Immature natural killer cell (primary cell): ENCODE results near the gene HCAR3. TPM values are rescaled to one million over a fixed set of nuclear protein-coding genes. Genes with fewer than 3 reads are reported as not detected.

Experiments used
- DNase-seq, 3 donors: peaks; one replicate each; pipeline ENCODE4 v3.0.0; 2022; ENCODE audit warnings: mixed read lengths in 1 of 3
- H3K27ac Mint-ChIP-seq, 6 donors: one replicate each; pipeline ENCODE4 v1.8.0; 2020; ENCODE audit warnings: mixed read lengths in 6 of 6, mild to moderate bottlenecking in 5 of 6, inconsistent platforms in 4 of 6, moderate library complexity in 3 of 6
- H3K27me3 Mint-ChIP-seq, 3 donors: one replicate each; pipeline ENCODE4 v1.8.0; 2020 to 2021; ENCODE audit warnings: low read depth in 3 of 3, mild to moderate bottlenecking in 3 of 3, mixed read lengths in 3 of 3, moderate library complexity in 3 of 3, inconsistent platforms in 1 of 3
- H3K36me3 Mint-ChIP-seq, 3 donors: one replicate each; pipeline ENCODE4 v1.8.0; 2020; ENCODE audit warnings: mixed read lengths in 3 of 3, inconsistent platforms in 2 of 3, mild to moderate bottlenecking in 2 of 3
- H3K4me1 Mint-ChIP-seq, 2 donors: one replicate each; pipeline ENCODE4 v1.8.0; 2020; ENCODE audit warnings: inconsistent platforms in 2 of 2, mild to moderate bottlenecking in 2 of 2, mixed read lengths in 2 of 2, moderate library complexity in 1 of 2
- H3K4me3 Mint-ChIP-seq, 5 donors: one replicate each; pipeline ENCODE4 v1.8.0; 2020; ENCODE audit warnings: mild to moderate bottlenecking in 5 of 5, mixed read lengths in 5 of 5, inconsistent platforms in 3 of 5, moderate library complexity in 3 of 5
- H3K9me3 Mint-ChIP-seq, 6 donors: one replicate each; pipeline ENCODE4 v1.8.0; 2020; ENCODE audit warnings: mild to moderate bottlenecking in 6 of 6, mixed read lengths in 6 of 6, inconsistent platforms in 4 of 6, moderate library complexity in 3 of 6
- polyA plus RNA-seq, 3 donors: library from polyadenylated mRNA; unstranded; fragments of 300-500 nt; fragmentation: Illumina TruSeq; gene quantifications; one replicate each; pipeline ENCODE4 v1.2.3, GENCODE V29; 2021

HCAR3 gene
- polyA plus RNA-seq, 3 donors from 2014 or later, result not detected

GRCh38 chr12:122672515-122672914 is 44.1 kb downstream of the HCAR3 start:
- no peaks in the 10 kb centered on the region for H3K9me3 Mint-ChIP-seq
- H3K4me3 Mint-ChIP-seq, result no peak overlapping the region
- peaks cover 0 to 4% (median 0%) of the 10 kb centered on the region in 3 donors for H3K36me3 Mint-ChIP-seq
- DNase-seq, result no peak
- H3K27ac Mint-ChIP-seq, result no peak overlapping the region
- peaks cover 0 to 9% (median 6%) of the 10 kb centered on the region in 3 donors for H3K27me3 Mint-ChIP-seq
- H3K4me1 Mint-ChIP-seq, result no peaks in the 10 kb centered on the region

- Mint-ChIP-seq H3K27me3 (peaks cover 0 to 3% (median 3%) of the 10 kb centered on the region in 3 donors), H3K9me3 (no peaks in the 10 kb centered on the region), H3K36me3 (peaks cover 0 to 4% (median 0%) of the 10 kb centered on the region in 3 donors), H3K4me3 (no peak overlapping the region), H3K4me1 (no peaks in the 10 kb centered on the region), H3K27ac (peak overlapping the region in 1 of 6 donors; percentile 44)
- DNase-seq, result no peak
These were observed 47.1 kb downstream of the HCAR3 start for GRCh38 chr12:122669397-122670070.

DNA sequence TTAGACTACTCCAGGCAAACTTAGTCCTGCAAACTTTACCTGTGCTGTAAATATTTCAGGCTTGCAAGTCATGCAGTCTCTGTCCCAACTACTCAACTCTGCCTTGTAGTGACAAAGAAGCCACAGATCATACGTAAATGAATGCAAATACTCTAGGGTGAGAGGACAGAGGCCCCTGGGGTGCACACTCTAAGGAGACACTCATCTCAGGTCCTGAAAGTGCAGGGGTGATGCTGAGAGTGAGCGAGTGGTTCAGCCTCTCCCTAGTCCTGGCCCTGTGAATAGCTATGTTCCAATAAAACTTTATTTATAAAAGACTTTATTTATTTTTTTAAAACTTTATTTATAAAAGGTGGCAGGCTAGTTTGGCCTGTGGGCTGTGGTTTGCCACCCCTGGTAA is 48.3 kb downstream of the HCAR3 start:
- Mint-ChIP-seq H3K27me3 (peaks cover 0 to 3% (median under 1%) of the 10 kb centered on the region in 3 donors), H3K4me1 (no peaks in the 10 kb centered on the region), H3K27ac (no peak overlapping the region), H3K9me3 (no peaks in the 10 kb centered on the region), H3K4me3 (no peak overlapping the region), H3K36me3 (peaks cover 0 to 4% (median 0%) of the 10 kb centered on the region in 3 donors)
- DNase-seq, result no peak

DNA sequence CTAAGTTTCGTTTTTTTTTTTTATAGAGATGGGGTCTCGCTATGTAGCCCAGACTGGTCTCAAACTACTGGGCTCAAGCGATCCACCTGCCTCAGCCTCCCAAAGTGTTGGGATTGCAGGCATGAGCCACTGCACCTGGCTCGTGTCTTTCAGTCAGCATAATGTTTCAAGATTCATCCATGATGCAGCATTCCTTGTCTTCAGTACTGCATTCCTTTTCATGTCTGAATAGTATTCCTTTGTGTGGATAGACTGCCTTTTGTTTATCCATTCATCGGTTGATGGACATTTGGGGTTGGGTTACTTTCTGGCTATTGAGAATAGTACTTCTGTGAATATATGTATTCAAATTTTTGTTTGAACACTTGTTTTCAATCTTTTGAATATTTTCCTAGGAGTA is 50.9 kb downstream of the HCAR3 start:
- H3K27ac Mint-ChIP-seq, result no peak overlapping the region

GRCh38 chr12:122665349-122665748 is 51.3 kb downstream of the HCAR3 start:
- DNase-seq, result no peak
- Mint-ChIP-seq H3K4me3 (no peak overlapping the region), H3K4me1 (no peaks in the 10 kb centered on the region), H3K27me3 (peaks cover 0 to 1% (median 0%) of the 10 kb centered on the region in 3 donors), H3K36me3 (peaks cover 0 to 4% (median 0%) of the 10 kb centered on the region in 3 donors), H3K27ac (no peak overlapping the region), H3K9me3 (no peaks in the 10 kb centered on the region)

More for the DNA sequence above, 50.9 kb downstream of the HCAR3 start:
- peaks cover 0 to 1% (median 0%) of the 10 kb centered on the region in 3 donors for H3K27me3 Mint-ChIP-seq
- peaks cover 0 to 4% (median 0%) of the 10 kb centered on the region in 3 donors for H3K36me3 Mint-ChIP-seq
- H3K4me3 Mint-ChIP-seq, result no peak overlapping the region
- DNase-seq, result no peak
- H3K9me3 Mint-ChIP-seq, result no peaks in the 10 kb centered on the region
- no peaks in the 10 kb centered on the region for H3K4me1 Mint-ChIP-seq

Other genes starting within 250 kb of the HCAR3 start
- 10 to 100 TPM in 1 of 3 donors, 1 to 10 TPM in 2; 2.4 to 13.2 (median 5.6) TPM for gene ZCCHC8, start 215.9 kb downstream of the HCAR3 start, polyA plus RNA-seq
- 10 to 100 TPM; 13.0 to 50.7 (median 14.1) TPM for gene RSRC2, start 189.9 kb downstream of the HCAR3 start, polyA plus RNA-seq
- gene KNTC1, start 189.6 kb downstream of the HCAR3 start, polyA plus RNA-seq, result 1 to 10 TPM; 1.1 to 3.3 (median 1.4) TPM
- not detected for gene HCAR2, start 13.5 kb downstream of the HCAR3 start, polyA plus RNA-seq
- not detected for gene HCAR1, start 14.0 kb upstream of the HCAR3 start, polyA plus RNA-seq
- gene DENR, start 36.0 kb upstream of the HCAR3 start, polyA plus RNA-seq, result 10 to 100 TPM; 66.2 to 81.1 (median 68.7) TPM
- gene CCDC62, start 57.8 kb upstream of the HCAR3 start, polyA plus RNA-seq, result under 1 TPM in 1 of 3 donors, not detected in 2; 0.28 TPM
- 10 to 100 TPM in 1 of 3 donors, 1 to 10 TPM in 2; 4.4 to 14.6 (median 5.1) TPM for gene HIP1R, start 118.6 kb upstream of the HCAR3 start, polyA plus RNA-seq
- gene VPS37B, start 179.3 kb upstream of the HCAR3 start, polyA plus RNA-seq, result 10 to 100 TPM; 39.5 to 70.1 (median 43.6) TPM
- under 1 TPM in 2 of 3 donors, not detected in 1; 0.31 to 0.44 TPM for gene ABCB9, start 249.7 kb upstream of the HCAR3 start, polyA plus RNA-seq